GM19023 (cell line): ENCODE measurements around the gene CDH12.
"Not testable (repeated sequence)": the region's sequence is repeated elsewhere in the genome, so short reads cannot be mapped to it uniquely, and the experiment has no call there.

Experiments
- ATAC-seq: cut with Tn5 transposase; IDR thresholded peaks from one replicate; pipeline ENCODE4 v1.9.1; 2021; ENCODE audit warnings: mild to moderate bottlenecking, moderate library complexity; ENCODE audit not compliant: unreplicated experiment

CDH12 gene

DNA sequence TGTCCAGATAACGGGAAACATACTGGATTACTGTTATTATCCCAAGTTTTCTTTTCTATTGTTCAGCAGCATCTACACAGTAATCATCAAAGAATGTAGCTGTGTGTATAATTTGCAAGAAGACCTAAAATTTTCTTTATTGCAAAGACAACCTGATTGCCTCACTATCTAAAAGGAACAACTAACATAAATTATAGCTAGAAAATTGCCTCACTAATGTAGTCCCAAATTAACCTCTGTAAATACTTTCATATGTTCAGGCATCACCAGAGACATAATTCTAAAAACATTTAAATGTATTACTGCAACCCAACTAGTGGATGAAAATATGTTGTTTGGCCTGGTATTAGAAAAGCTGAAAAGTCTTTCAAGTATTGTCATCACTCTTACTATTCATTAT, 275.4 kb downstream of the CDH12 start:
- no peak for ATAC-seq

- ATAC-seq, result no peak
Measured at GRCh38 chr5:22577006-22577405, 276.1 kb downstream of the CDH12 start.

DNA sequence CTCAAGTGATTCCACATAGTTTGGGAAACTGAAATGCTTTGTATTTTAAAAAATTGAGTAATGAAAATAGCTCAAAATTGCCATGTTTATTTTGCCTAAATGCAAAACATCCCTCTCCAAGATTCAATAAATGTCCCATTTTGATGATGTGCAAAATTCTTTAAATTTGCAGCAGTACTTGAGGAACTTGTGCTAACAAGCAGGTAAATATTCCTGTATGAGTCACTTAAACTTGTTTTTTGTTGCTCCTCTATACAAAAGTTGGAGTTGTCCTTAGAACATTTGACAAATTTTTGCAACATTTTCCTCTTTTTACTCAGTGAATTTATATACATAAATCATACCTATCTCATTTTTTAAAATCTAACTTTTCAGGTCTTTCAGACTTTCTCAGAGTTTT, 280.2 kb downstream of the CDH12 start:
- ATAC-seq, result no peak

GRCh38 chr5:22567983-22568382, 285.2 kb downstream of the CDH12 start:
- ATAC-seq, result no peak

GRCh38 chr5:22560147-22560546, 293.0 kb downstream of the CDH12 start:
- ATAC-seq, result no peak

- no peak for ATAC-seq
Measured at GRCh38 chr5:22557251-22557650, 295.9 kb downstream of the CDH12 start.

- ATAC-seq, result no peak
Measured at GRCh38 chr5:22554475-22554874, 298.7 kb downstream of the CDH12 start.

- no peak for ATAC-seq
Measured at GRCh38 chr5:22549876-22550671, 303.1 kb downstream of the CDH12 start.

- ATAC-seq, result no peak
Measured at GRCh38 chr5:22542340-22542739, 310.8 kb downstream of the CDH12 start.

DNA sequence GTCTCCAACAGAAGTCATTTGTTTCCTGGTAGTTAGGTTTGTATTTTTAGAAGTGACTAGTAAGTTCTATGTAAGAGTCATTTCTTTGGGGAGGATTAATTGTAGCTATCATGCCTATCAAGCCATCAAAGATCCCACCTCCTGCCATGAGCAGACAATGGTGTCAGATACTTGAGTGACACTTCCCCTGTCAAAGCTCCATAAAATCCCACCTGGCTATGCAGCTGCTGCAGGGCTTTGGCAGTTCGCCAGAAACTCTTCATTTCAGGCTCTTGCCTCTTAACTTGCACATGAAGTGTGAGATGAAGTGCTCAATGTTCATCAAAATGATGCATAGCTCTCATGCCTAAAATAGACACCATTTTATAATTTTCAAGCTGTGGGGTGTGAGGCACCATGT, 312.1 kb downstream of the CDH12 start:
- no peak for ATAC-seq

GRCh38 chr5:22539762-22540161, 313.4 kb downstream of the CDH12 start:
- ATAC-seq, result no peak

DNA sequence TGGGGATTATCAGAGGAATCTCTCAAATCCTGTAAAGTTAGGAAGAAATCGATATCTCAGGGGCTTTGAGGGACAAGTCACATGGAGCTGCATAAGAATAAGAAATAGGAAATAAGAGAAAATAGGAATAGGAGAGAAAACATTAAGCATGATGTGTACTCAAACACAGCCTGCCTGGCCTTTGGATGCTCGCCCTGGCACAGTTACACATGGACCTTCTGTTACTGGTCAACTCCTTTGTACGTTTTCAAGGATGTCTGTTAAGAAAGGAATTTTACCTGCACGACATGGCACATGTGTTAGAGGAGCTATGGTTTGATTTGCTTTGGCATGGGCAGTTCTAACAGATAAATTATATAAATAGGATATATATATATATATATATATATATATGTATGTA, 321.2 kb downstream of the CDH12 start:
- no peak for ATAC-seq

- no peak for ATAC-seq
Measured at GRCh38 chr5:22521521-22521920, 331.6 kb downstream of the CDH12 start.

DNA sequence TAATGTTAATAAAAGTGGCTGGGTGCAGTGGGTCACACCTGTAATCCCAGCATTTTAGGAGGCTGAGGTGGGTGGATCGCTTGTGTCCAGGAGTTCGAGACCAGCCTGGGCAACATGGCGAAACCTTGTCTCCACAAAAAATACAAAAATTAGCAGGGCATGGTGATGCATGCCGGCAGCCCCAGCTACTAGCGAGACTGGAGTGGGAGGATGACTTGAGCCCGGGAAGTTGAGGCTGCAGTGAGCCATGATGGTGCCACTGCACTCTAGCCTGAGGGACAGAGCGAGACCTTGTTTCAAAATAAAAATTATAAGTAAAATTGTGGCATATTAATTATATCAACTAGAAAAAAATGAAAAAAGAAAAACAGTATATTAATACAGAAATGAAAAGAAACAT, 336.6 kb downstream of the CDH12 start:
- ATAC-seq, result not testable (repeated sequence)

- no peak for ATAC-seq
Measured at GRCh38 chr5:22514231-22514630, 338.9 kb downstream of the CDH12 start.

GRCh38 chr5:22505891-22506290, 347.3 kb downstream of the CDH12 start:
- ATAC-seq, result no peak

- no peak for ATAC-seq
Measured at GRCh38 chr5:22504411-22504810, 348.7 kb downstream of the CDH12 start.

GRCh38 chr5:22500556-22500955, 352.6 kb downstream of the CDH12 start:
- no peak for ATAC-seq

- no peak for ATAC-seq
Measured at GRCh38 chr5:22496666-22497065, 356.5 kb downstream of the CDH12 start.

- ATAC-seq, result no peak
Measured at GRCh38 chr5:22495016-22495720, 358.0 kb downstream of the CDH12 start.

DNA sequence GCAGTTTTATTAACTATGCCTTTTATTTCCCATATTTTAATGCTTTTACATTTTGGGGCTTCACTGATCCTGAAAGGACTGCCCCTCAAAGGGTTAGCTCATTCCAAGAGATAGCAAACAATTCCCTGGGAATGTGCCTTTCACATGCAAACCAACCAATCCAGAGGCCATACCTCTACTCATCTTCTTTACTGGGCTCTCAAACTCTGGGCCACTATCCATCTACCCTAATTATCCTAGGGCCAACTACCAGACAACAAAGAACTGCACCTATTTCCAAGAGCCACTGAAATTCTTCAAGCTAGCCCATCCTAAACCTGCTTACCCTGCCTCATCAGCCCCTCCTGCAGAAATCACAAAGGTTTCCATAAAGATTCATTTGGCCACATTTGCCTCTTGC, 364.7 kb downstream of the CDH12 start:
- ATAC-seq, result no peak

DNA sequence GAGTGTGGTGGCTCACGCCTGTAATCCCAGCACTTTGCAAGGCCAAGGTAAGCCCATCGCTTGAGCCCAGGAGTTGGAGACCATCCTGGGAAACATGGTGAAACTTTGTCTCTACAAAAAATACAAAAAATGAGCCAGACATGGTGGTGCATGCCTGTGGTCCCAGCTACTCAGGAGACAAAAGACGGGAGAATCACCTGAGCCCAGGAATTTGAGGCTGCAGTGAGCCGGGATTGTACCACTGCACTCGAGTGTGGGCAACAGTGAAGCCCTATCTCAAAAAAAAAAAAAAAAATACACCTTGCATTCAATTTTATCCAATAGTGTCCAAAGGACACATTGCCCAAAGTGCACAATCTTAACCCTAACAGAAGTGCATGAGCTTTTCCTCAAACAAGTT, 372.8 kb downstream of the CDH12 start:
- ATAC-seq, result no peak
